CD14-positive monocyte (primary cell): Measurements from ENCODE around the gene OR51A7. TPM values are rescaled to one million over a fixed set of nuclear protein-coding genes. Genes with fewer than 3 reads are reported as not detected.

Source experiments
- DNase-seq, 3 donors: peaks; one replicate each; pipeline ENCODE4 v3.0.0-alpha.2; 2011 to 2022
- H2AFZ ChIP-seq: 2 replicates; pipeline ENCODE4 v1.6.0; 2012; ENCODE audit warnings: mild to moderate bottlenecking, low read depth, low read length, inconsistent platforms; ENCODE audit not compliant: insufficient read depth, poor library complexity, severe bottlenecking
- H3K27ac ChIP-seq, 2 donors: 1 replicate in 1 of 2; 2 replicates in 1 of 2; pipeline ENCODE4 v1.5.1; 2012 to 2013; ENCODE audit warnings: low read length in 2 of 2, control low read depth in 1 of 2, inconsistent platforms in 1 of 2, low read depth in 1 of 2, mild to moderate bottlenecking in 1 of 2
- H3K27me3 ChIP-seq, 2 donors: one replicate each; pipeline versions ENCODE4 v1.6.0 to v1.6.1; 2011 to 2013; ENCODE audit warnings: low read length in 2 of 2; ENCODE audit not compliant: control insufficient read depth in 2 of 2, insufficient read depth in 2 of 2
- H3K36me3 ChIP-seq, 2 donors: replicated peaks in 1 of 2; 1 replicate in 1 of 2; 2 replicates in 1 of 2; pipeline versions ENCODE4 v1.5.1 to v1.6.1; 2012 to 2013; ENCODE audit warnings: low read length in 2 of 2, control low read depth in 1 of 2, inconsistent platforms in 1 of 2, mild to moderate bottlenecking in 1 of 2; ENCODE audit not compliant: insufficient read depth in 2 of 2, control insufficient read depth in 1 of 2
- H3K4me1 ChIP-seq, 2 donors: 1 replicate in 1 of 2; 2 replicates in 1 of 2; pipeline versions ENCODE4 v1.5.1 to v1.6.1; 2012 to 2013; ENCODE audit warnings: low read length in 2 of 2, control low read depth in 1 of 2, inconsistent platforms in 1 of 2, mild to moderate bottlenecking in 1 of 2, moderate library complexity in 1 of 2; ENCODE audit not compliant: insufficient read depth in 2 of 2, control insufficient read depth in 1 of 2
- H3K4me2 ChIP-seq: replicated peaks from 2 replicates; pipeline ENCODE3; 2012; ENCODE audit warnings: low read length, moderate library complexity, mild to moderate bottlenecking; ENCODE audit not compliant: poor library complexity, severe bottlenecking; ENCODE audit errors: extremely low read depth
- H3K4me3 ChIP-seq, 3 experiments: fragments of 200-600 bp in 1 of 3; sonication (generic) in 1 of 3; replicated peaks in 1 of 3; 1 replicate in 2 of 3; 2 replicates in 1 of 3; pipeline ENCODE4 v1.5.1; 2011 to 2013; ENCODE audit warnings: low read length in 3 of 3, mild to moderate bottlenecking in 3 of 3, control low read depth in 2 of 3, low read depth in 2 of 3, inconsistent platforms in 1 of 3, moderate library complexity in 1 of 3
- H3K79me2 ChIP-seq: 2 replicates; pipeline ENCODE4 v1.6.0; 2012; ENCODE audit warnings: mild to moderate bottlenecking, control low read depth, inconsistent platforms, low read length, moderate library complexity; ENCODE audit not compliant: insufficient read depth
- H3K9ac ChIP-seq: 2 replicates; pipeline ENCODE4 v1.6.0; 2017; ENCODE audit warnings: low read length, mild to moderate bottlenecking; ENCODE audit not compliant: insufficient read depth, poor library complexity, severe bottlenecking
- H3K9me3 ChIP-seq, 2 donors: replicated peaks in 1 of 2; 1 replicate in 1 of 2; 2 replicates in 1 of 2; pipeline versions ENCODE4 v1.5.1 to v1.6.1; 2012 to 2013; ENCODE audit warnings: low read length in 2 of 2, control low read depth in 1 of 2; ENCODE audit not compliant: control insufficient read depth in 1 of 2, insufficient read depth in 1 of 2
- H4K20me1 ChIP-seq: 2 replicates; pipeline ENCODE4 v1.6.0; 2012; ENCODE audit warnings: mild to moderate bottlenecking, low read length, control low read depth, moderate library complexity; ENCODE audit not compliant: insufficient read depth
- H3K27ac Mint-ChIP-seq, 7 donors: one replicate each; pipeline ENCODE4 v1.8.0; 2020; ENCODE audit warnings: mild to moderate bottlenecking in 7 of 7, mixed read lengths in 7 of 7, moderate library complexity in 6 of 7, inconsistent platforms in 2 of 7
- H3K27me3 Mint-ChIP-seq, 3 donors: one replicate each; pipeline ENCODE4 v1.8.0; 2021 to 2022; ENCODE audit warnings: low read depth in 3 of 3, mild to moderate bottlenecking in 3 of 3, mixed read lengths in 3 of 3, moderate library complexity in 3 of 3, inconsistent platforms in 1 of 3
- H3K36me3 Mint-ChIP-seq, 2 donors: one replicate each; pipeline ENCODE4 v1.8.0; 2020; ENCODE audit warnings: mixed read lengths in 2 of 2, inconsistent platforms in 1 of 2, mild to moderate bottlenecking in 1 of 2
- H3K4me1 Mint-ChIP-seq: one replicate; pipeline ENCODE4 v1.8.0; 2020; ENCODE audit warnings: mild to moderate bottlenecking, mixed read lengths
- H3K4me3 Mint-ChIP-seq, 2 donors: one replicate each; pipeline ENCODE4 v1.8.0; 2020; ENCODE audit warnings: mild to moderate bottlenecking in 2 of 2, mixed read lengths in 2 of 2, moderate library complexity in 1 of 2
- H3K9me3 Mint-ChIP-seq, 7 donors: one replicate each; pipeline ENCODE4 v1.8.0; 2020 to 2022; ENCODE audit warnings: mixed read lengths in 7 of 7, mild to moderate bottlenecking in 6 of 7, moderate library complexity in 6 of 7, inconsistent platforms in 2 of 7
- WGBS: methylation state at CpG from one replicate; pipeline ENCODE4 v1.1.5; 2013; ENCODE audit warnings: missing lambda C conversion rate; ENCODE audit not compliant: insufficient coverage; 5-methylcytosine and 5-hydroxymethylcytosine counted together
- intact Hi-C, 2 donors: fragments of 100-400 bp; cut with micrococcal nuclease; formaldehyde crosslinking; loops; one replicate each; pipeline versions ENCODE4 v1.15.0 to v1.15.1; 2023
- polyA plus RNA-seq, 3 donors: library from polyadenylated mRNA; depleted of rRNA in 1 of 3; unstranded in 2 of 3; stranded (reverse) in 1 of 3; fragments of 300-500 nt in 2 of 3; fragments of >200 nt in 1 of 3; fragmentation: Illumina TruSeq in 2 of 3; gene quantifications; 1 replicate in 2 of 3; 2 replicates in 1 of 3; pipeline ENCODE4 v1.2.3, GENCODE V29; 2012 to 2021
- TF ChIP-seq, protein P1 (sequence below): fragments of 200-600 bp; IDR thresholded peaks from one replicate; pipeline ENCODE4 v1.8.0; 2022; ENCODE audit warnings: antibody characterized with exemption, mild to moderate bottlenecking

The OR51A7 gene
- polyA plus RNA-seq, 3 donors, result not detected

- intact Hi-C loops, result no loop called here
- DNase-seq, result no peak
- TF ChIP-seq, protein P1, sequence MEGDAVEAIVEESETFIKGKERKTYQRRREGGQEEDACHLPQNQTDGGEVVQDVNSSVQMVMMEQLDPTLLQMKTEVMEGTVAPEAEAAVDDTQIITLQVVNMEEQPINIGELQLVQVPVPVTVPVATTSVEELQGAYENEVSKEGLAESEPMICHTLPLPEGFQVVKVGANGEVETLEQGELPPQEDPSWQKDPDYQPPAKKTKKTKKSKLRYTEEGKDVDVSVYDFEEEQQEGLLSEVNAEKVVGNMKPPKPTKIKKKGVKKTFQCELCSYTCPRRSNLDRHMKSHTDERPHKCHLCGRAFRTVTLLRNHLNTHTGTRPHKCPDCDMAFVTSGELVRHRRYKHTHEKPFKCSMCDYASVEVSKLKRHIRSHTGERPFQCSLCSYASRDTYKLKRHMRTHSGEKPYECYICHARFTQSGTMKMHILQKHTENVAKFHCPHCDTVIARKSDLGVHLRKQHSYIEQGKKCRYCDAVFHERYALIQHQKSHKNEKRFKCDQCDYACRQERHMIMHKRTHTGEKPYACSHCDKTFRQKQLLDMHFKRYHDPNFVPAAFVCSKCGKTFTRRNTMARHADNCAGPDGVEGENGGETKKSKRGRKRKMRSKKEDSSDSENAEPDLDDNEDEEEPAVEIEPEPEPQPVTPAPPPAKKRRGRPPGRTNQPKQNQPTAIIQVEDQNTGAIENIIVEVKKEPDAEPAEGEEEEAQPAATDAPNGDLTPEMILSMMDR, result no peak
Observed at GRCh38 chr11:4862447-4863236, 40.9 kb upstream of the OR51A7 start.

DNA sequence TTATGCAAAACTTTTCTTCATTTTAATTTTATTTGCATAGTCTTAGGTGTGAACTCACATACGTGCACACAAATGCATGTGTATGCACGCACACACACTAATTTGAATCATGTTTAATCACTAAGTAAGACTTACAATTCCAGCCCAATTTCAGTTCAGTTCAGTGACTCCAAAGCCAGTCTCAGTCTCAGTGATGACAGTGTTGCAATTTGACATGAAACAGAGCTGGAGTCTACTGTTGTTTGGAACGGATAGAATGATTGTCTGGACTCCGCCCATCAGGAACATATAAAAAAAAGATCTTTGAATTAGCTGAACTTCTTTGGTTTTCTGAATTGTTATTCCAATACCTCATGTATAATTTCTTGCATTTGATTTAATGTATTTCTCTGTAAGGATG lies 39.7 kb upstream of the OR51A7 start:
- TF ChIP-seq, protein P1, result no peak
- Histone ChIP-seq H3K27ac (no peak overlapping the region), H2AFZ (no peak overlapping the region), H4K20me1 (no peaks in the 10 kb centered on the region), H3K4me3 (no peak overlapping the region), H3K27me3 (no peaks in the 10 kb centered on the region), H3K4me1 (no peaks in the 10 kb centered on the region), H3K9ac (no peak overlapping the region), H3K4me2 (no peak overlapping the region), H3K79me2 (no peaks in the 10 kb centered on the region), H3K36me3 (no peaks in the 10 kb centered on the region), H3K9me3 (no peaks in the 10 kb centered on the region)
- Mint-ChIP-seq H3K9me3 (peaks cover 0 to 8% (median 4%) of the 10 kb centered on the region in 7 donors), H3K27me3 (no peaks in the 10 kb centered on the region), H3K36me3 (no peaks in the 10 kb centered on the region), H3K4me3 (no peak overlapping the region), H3K27ac (no peak overlapping the region), H3K4me1 (no peaks in the 10 kb centered on the region)
- 100% methylated on average over 1 of the region's 4 CpGs for WGBS
- no peak for DNase-seq
- intact Hi-C loops, result no loop called here

More at GRCh38 chr11:4862447-4863236, 40.9 kb upstream of the OR51A7 start:
- Mint-ChIP-seq H3K4me1 (no peaks in the 10 kb centered on the region), H3K4me3 (no peak overlapping the region), H3K9me3 (peaks cover 0 to 6% (median 2%) of the 10 kb centered on the region in 7 donors), H3K27me3 (no peaks in the 10 kb centered on the region), H3K27ac (no peak overlapping the region), H3K36me3 (no peaks in the 10 kb centered on the region)
- H3K79me2 ChIP-seq, result no peaks in the 10 kb centered on the region
- no peaks in the 10 kb centered on the region for H4K20me1 ChIP-seq
- no peak overlapping the region for H3K27ac ChIP-seq
- H3K9ac ChIP-seq, result no peak overlapping the region
- H3K4me2 ChIP-seq, result no peak overlapping the region
- no peaks in the 10 kb centered on the region for H3K36me3 ChIP-seq
- H3K4me3 ChIP-seq, result no peak overlapping the region
- H3K9me3 ChIP-seq, result no peaks in the 10 kb centered on the region
- no peaks in the 10 kb centered on the region for H3K27me3 ChIP-seq
- no peak overlapping the region for H2AFZ ChIP-seq
- no peaks in the 10 kb centered on the region for H3K4me1 ChIP-seq
